SK-N-SH (cell line): Measurements from ENCODE around the gene DES. TPM values are rescaled to one million over a fixed set of nuclear protein-coding genes. Genes with fewer than 3 reads are reported as not detected.
"Not testable (repeated sequence)": the region's sequence is repeated elsewhere in the genome, so short reads cannot be mapped to it uniquely, and the experiment has no call there.

Source experiments
- CTCF ChIA-PET: fragments of 300-600, 350-600 bp; formaldehyde crosslinking; extraction: SDS; loops from one replicate; lab custom pipeline; 2021; lab: Yijun Ruan, JAX
- POLR2A ChIA-PET: fragments of 350-600 bp; sonication (Branson Sonifier 250); formaldehyde crosslinking; extraction: SDS; loops from one replicate; lab custom pipeline; 2020; ENCODE audit warnings: antibody characterized with exemption, inconsistent platforms; lab: Yijun Ruan, JAX
- DNase-seq: peaks from one replicate; pipeline ENCODE4 v3.0.0; 2012
- H2AFZ ChIP-seq: fragments of 200-600 bp; sonication (generic); 2 replicates; pipeline ENCODE4 v1.8.1; 2016; ENCODE audit warnings: antibody characterized with exemption, mild to moderate bottlenecking, low read depth
- H3F3A ChIP-seq: fragments of 200-600 bp; sonication (generic); replicated peaks from 2 replicates; pipeline ENCODE3; 2016; ENCODE audit warnings: antibody characterized with exemption, mild to moderate bottlenecking; ENCODE audit not compliant: insufficient read depth
- H3K27ac ChIP-seq, 2 experiments: fragments of 200-500 bp in 1 of 2; fragments of 200-600 bp in 1 of 2; sonication (Bioruptor generic) in 1 of 2; sonication (generic), shearing (Covaris generic) in 1 of 2; 2 replicates each; pipeline versions ENCODE4 v1.5.1 to v1.6.1; 2014 to 2016; ENCODE audit warnings: low read depth in 2 of 2, inconsistent platforms in 1 of 2, low read length in 1 of 2, mild to moderate bottlenecking in 1 of 2, mixed read lengths in 1 of 2
- H3K27me3 ChIP-seq: fragments of 200-600 bp; sonication (generic), shearing (Covaris generic); 2 replicates; pipeline ENCODE4 v1.6.1; 2016; ENCODE audit warnings: mixed run types; ENCODE audit not compliant: insufficient read depth
- H3K36me3 ChIP-seq, 2 experiments: fragments of 200-500 bp in 1 of 2; fragments of 200-600 bp in 1 of 2; sonication (Bioruptor generic) in 1 of 2; sonication (generic) in 1 of 2; replicated peaks in 1 of 2; 2 replicates each; pipeline versions ENCODE3 to v1.5.1; 2014 to 2016; ENCODE audit warnings: low read length in 1 of 2, mild to moderate bottlenecking in 1 of 2; ENCODE audit not compliant: insufficient read depth in 2 of 2, control insufficient read depth in 1 of 2
- H3K4me1 ChIP-seq, 2 experiments: fragments of 200-500 bp in 1 of 2; fragments of 200-600 bp in 1 of 2; sonication (Bioruptor generic) in 1 of 2; sonication (generic), shearing (Covaris generic) in 1 of 2; 2 replicates each; pipeline versions ENCODE4 v1.5.1 to v1.6.1; 2014 to 2016; ENCODE audit warnings: low read depth in 1 of 2, low read length in 1 of 2, mixed run types in 1 of 2; ENCODE audit not compliant: insufficient read depth in 2 of 2, control insufficient read depth in 1 of 2
- H3K4me2 ChIP-seq: fragments of 200-600 bp; sonication (generic), shearing (Covaris generic); 2 replicates; pipeline ENCODE4 v1.6.1; 2017; ENCODE audit warnings: mixed run types
- H3K4me3 ChIP-seq, 2 experiments: fragments of 200-500 bp in 1 of 2; fragments of 200-600 bp in 1 of 2; sonication (Bioruptor generic) in 1 of 2; sonication (generic), shearing (Covaris generic) in 1 of 2; 2 replicates each; pipeline versions ENCODE4 v1.5.1 to v1.8.1; 2014 to 2016; ENCODE audit warnings: low read depth in 2 of 2, inconsistent platforms in 1 of 2, low read length in 1 of 2, mild to moderate bottlenecking in 1 of 2, mixed read lengths in 1 of 2, moderate library complexity in 1 of 2
- H3K79me2 ChIP-seq: fragments of 200-600 bp; sonication (generic); 2 replicates; pipeline ENCODE4 v1.8.1; 2017; ENCODE audit warnings: mild to moderate bottlenecking; ENCODE audit not compliant: insufficient read depth
- H3K9ac ChIP-seq: fragments of 200-600 bp; sonication (generic); 2 replicates; pipeline ENCODE4 v1.6.1; 2017; ENCODE audit warnings: mixed run types
- H3K9me2 ChIP-seq: fragments of 200-600 bp; sonication (generic); 2 replicates; pipeline ENCODE4 v1.6.1; 2017; ENCODE audit warnings: mixed run types
- H3K9me3 ChIP-seq: fragments of 200-600 bp; sonication (generic); 2 replicates; pipeline ENCODE4 v1.6.1; 2017; ENCODE audit warnings: mixed run types, mild to moderate bottlenecking, moderate library complexity
- H4K20me1 ChIP-seq: fragments of 200-600 bp; sonication (generic); 2 replicates; pipeline ENCODE4 v1.6.1; 2017; ENCODE audit warnings: mild to moderate bottlenecking, mixed run types; ENCODE audit not compliant: insufficient read depth
- EZH2phosphoT487 ChIP-seq: fragments of 200-600 bp; sonication (generic); IDR thresholded peaks from 2 replicates; pipeline ENCODE4 v1.6.1; 2017; ENCODE audit warnings: low read depth, mixed run types, mild to moderate bottlenecking, antibody characterized with exemption, moderate library complexity, borderline replicate concordance
- FOXJ3 ChIP-seq: sonication (generic); formaldehyde crosslinking; IDR thresholded peaks from 2 replicates; pipeline ENCODE4 v1.5.1; 2020; ENCODE audit warnings: mild to moderate bottlenecking, missing genetic modification reagents
- GABPA ChIP-seq: IDR thresholded peaks from 2 replicates; pipeline ENCODE4 v1.4.0; 2012; ENCODE audit warnings: low read depth, mild to moderate bottlenecking
- GATA2 ChIP-seq: sonication (generic); formaldehyde crosslinking; IDR thresholded peaks from 2 replicates; pipeline ENCODE4 v1.5.0; 2020; ENCODE audit warnings: mild to moderate bottlenecking, missing genetic modification reagents
- MAX ChIP-seq: IDR thresholded peaks from 2 replicates; pipeline ENCODE4 v1.4.0; 2012; ENCODE audit warnings: low read depth
- NFIC ChIP-seq: IDR thresholded peaks from 2 replicates; pipeline ENCODE4 v1.4.0; 2012; ENCODE audit warnings: borderline replicate concordance
- NRF1 ChIP-seq: IDR thresholded peaks from 2 replicates; pipeline ENCODE4 v1.6.1; 2012; ENCODE audit warnings: low read depth, mild to moderate bottlenecking, low read length
- RCOR1 ChIP-seq: fragments of 150-350 bp; IDR thresholded peaks from 2 replicates; pipeline ENCODE4 v1.6.1; 2017; ENCODE audit warnings: antibody characterized with exemption, low read length
- REST ChIP-seq: IDR thresholded peaks from 2 replicates; pipeline ENCODE4 v1.6.1; 2012; ENCODE audit warnings: mild to moderate bottlenecking, low read depth, low read length, moderate library complexity
- RFX5 ChIP-seq: IDR thresholded peaks from 2 replicates; pipeline ENCODE4 v1.6.1; 2012; ENCODE audit warnings: mild to moderate bottlenecking, improper control_type of control experiment, low read length
- YY1 ChIP-seq: IDR thresholded peaks from 2 replicates; pipeline ENCODE4 v1.4.0; 2012; ENCODE audit warnings: low read depth, mild to moderate bottlenecking
- WGBS: methylation state at CpG from one replicate; pipeline ENCODE4 v1.1.6; 2017; ENCODE audit warnings: low lambda C conversion rate; 5-methylcytosine and 5-hydroxymethylcytosine counted together
- polyA plus RNA-seq, 3 experiments: library from polyadenylated mRNA; depleted of rRNA; stranded (reverse); fragments of >200 nt; gene quantifications; 2 replicates each; pipeline ENCODE4 v1.2.3, GENCODE V29; 2012

The DES gene
- polyA plus RNA-seq, 1 of the 3 experiments (the other 2 are of a cell fraction), result 0.21 TPM

- Histone ChIP-seq H3K27ac (no peak overlapping the region), H3K9me3 (no peaks in the 10 kb centered on the region), H3F3A (no peaks in the 10 kb centered on the region), H3K36me3 (no peaks in the 10 kb centered on the region), H3K9me2 (no peaks in the 10 kb centered on the region), H3K4me1 (peaks cover 0 to 6% of the 10 kb centered on the region in 2 experiments; a peak in 1 of 4 replicates), H3K79me2 (no peaks in the 10 kb centered on the region), H3K9ac (no peak overlapping the region), H3K4me3 (no peak overlapping the region), H4K20me1 (no peaks in the 10 kb centered on the region), H2AFZ (no peak overlapping the region), H3K27me3 (no peaks in the 10 kb centered on the region), H3K4me2 (no peak overlapping the region)
- no peak for TF ChIP-seq RFX5
- WGBS, result 85% methylated on average over 9 of the region's 9 CpGs
- no peak for DNase-seq
- CTCF ChIA-PET, result interaction anchor here (0.9 to 7.7 kb wide), 6 partner anchors 10 to 168 kb away, joined by 3 to 52 read pairs (median 4); no protein-coding TSS in a partner anchor
- POLR2A ChIA-PET, result no interaction called here
These were observed 25.4 kb upstream of the DES start for GRCh38 chr2:219392754-219393153.

- H2AFZ ChIP-seq, POLR2A ChIA-PET, H3K9me2 ChIP-seq, H3K36me3 ChIP-seq, H3K9ac ChIP-seq, H3K9me3 ChIP-seq, DNase-seq, H3K27me3 ChIP-seq, H3K79me2 ChIP-seq, H3K4me1 ChIP-seq, H3K4me3 ChIP-seq, H3K27ac ChIP-seq, H3K4me2 ChIP-seq, H3F3A ChIP-seq, H4K20me1 ChIP-seq: not testable (repeated sequence)
- CTCF ChIA-PET, result interaction anchor here (1.4 kb wide), 2 partner anchors 9 to 101 kb away, joined by 3 to 4 read pairs; a partner anchor contains a TSS
- 77% methylated on average over 9 of the region's 9 CpGs for WGBS
These were observed 23.1 kb upstream of the DES start for GRCh38 chr2:219395056-219395455.

- Histone ChIP-seq H3K4me1 (peaks cover 0 to 13% of the 10 kb centered on the region in 2 experiments; a peak in 1 of 4 replicates), H3K9me3 (no peaks in the 10 kb centered on the region), H2AFZ (no peak overlapping the region), H3K36me3 (no peaks in the 10 kb centered on the region), H3K27me3 (no peaks in the 10 kb centered on the region), H3K27ac (no peak overlapping the region), H3K9me2 (no peaks in the 10 kb centered on the region), H3K79me2 (no peaks in the 10 kb centered on the region), H3K9ac (no peak overlapping the region), H3K4me3 (no peak overlapping the region), H3K4me2 (no peak overlapping the region), H3F3A (no peaks in the 10 kb centered on the region), H4K20me1 (no peaks in the 10 kb centered on the region)
- WGBS, result 98% methylated on average over 3 of the region's 3 CpGs
- ChIA-PET POLR2A (no interaction called here), CTCF (interaction anchor here (1.4 kb wide), 2 partner anchors 9 to 100 kb away, joined by 3 to 4 read pairs; a partner anchor contains a TSS)
- no peak for DNase-seq
- TF ChIP-seq FOXJ3 (CRISPR knock-in tag) (no peak), GABPA (no peak), MAX (no peak), NFIC (no peak), EZH2phosphoT487 (no peak), GATA2 (CRISPR knock-in tag) (no peak), RCOR1 (no peak), REST (no peak), NRF1 (no peak), YY1 (no peak)
These were observed 22.6 kb upstream of the DES start for GRCh38 chr2:219395609-219396008.
